T-cell (primary cell): ENCODE measurements around the gene OSTF1. TPM values are rescaled to one million over a fixed set of nuclear protein-coding genes. Genes with fewer than 3 reads are reported as not detected.

Experiments used
- ATAC-seq, 4 experiments: fragments of 200-7000 bp in 3 of 4; fragments of 150-1000 bp in 1 of 4; cut with Tn5 transposase; replicated peaks in 1 of 4; 1 replicate in 3 of 4; 2 replicates in 1 of 4; pipeline ENCODE4 v1.10.0; 2021; ENCODE audit warnings: moderate library complexity in 3 of 4, mild to moderate bottlenecking in 2 of 4, moderate number of reproducible peaks in 1 of 4
- CTCF ChIA-PET, 2 donors: fragments of 300-600 bp; sonication (Branson Sonifier 250); formaldehyde crosslinking; loops; one replicate each; lab custom pipeline; 2022; ENCODE audit warnings: antibody characterized with exemption in 2 of 2; lab: Charles Lee
- POLR2A ChIA-PET, 2 donors: fragments of 300-600 bp; sonication (Branson Sonifier 250); formaldehyde crosslinking; loops; one replicate each; lab custom pipeline; 2022; ENCODE audit warnings: antibody characterized with exemption in 2 of 2; lab: Charles Lee
- DNase-seq, 35 experiments: peaks; one replicate each; pipeline versions ENCODE4 v3.0.0 to v3.0.0-alpha.2; 2013 to 2023
- H3K27ac ChIP-seq: one replicate; pipeline ENCODE4 v1.5.1; 2013; ENCODE audit warnings: low read length
- H3K27me3 ChIP-seq, 2 experiments: replicated peaks in 1 of 2; 1 replicate in 1 of 2; 2 replicates in 1 of 2; pipeline versions ENCODE4 v1.6.1 to v1.7.0; 2013; ENCODE audit warnings: low read length in 1 of 2, mixed read lengths in 1 of 2; ENCODE audit not compliant: control insufficient read depth in 2 of 2, insufficient read depth in 2 of 2; ENCODE audit errors: extremely low read depth in 1 of 2
- H3K36me3 ChIP-seq, 2 donors: 1 replicate in 1 of 2; 2 replicates in 1 of 2; pipeline versions ENCODE4 v1.6.1 to v1.7.0; 2013; ENCODE audit warnings: low read length in 1 of 2; ENCODE audit not compliant: control insufficient read depth in 2 of 2, insufficient read depth in 1 of 2; ENCODE audit errors: extremely low read depth in 1 of 2
- H3K4me1 ChIP-seq, 2 experiments: 1 replicate in 1 of 2; 2 replicates in 1 of 2; pipeline versions ENCODE4 v1.6.1 to v1.7.0; 2013; ENCODE audit warnings: low read length in 2 of 2, mixed read lengths in 1 of 2; ENCODE audit not compliant: insufficient read depth in 2 of 2, control insufficient read depth in 1 of 2; ENCODE audit errors: extremely low read depth in 1 of 2
- H3K4me3 ChIP-seq, 2 donors: 1 replicate in 1 of 2; 2 replicates in 1 of 2; pipeline versions ENCODE4 v1.5.1 to v1.7.0; 2013; ENCODE audit warnings: mild to moderate bottlenecking in 2 of 2, low read length in 1 of 2, moderate library complexity in 1 of 2; ENCODE audit not compliant: control insufficient read depth in 1 of 2; ENCODE audit errors: extremely low read depth in 1 of 2
- H3K9me3 ChIP-seq: 2 replicates; pipeline ENCODE4 v1.7.0; 2013
- H3K27ac Mint-ChIP-seq, 2 donors: one replicate each; pipeline ENCODE4 v1.8.0; 2020 to 2021; ENCODE audit warnings: mild to moderate bottlenecking in 2 of 2, mixed read lengths in 2 of 2
- H3K27me3 Mint-ChIP-seq, 2 donors: one replicate each; pipeline ENCODE4 v1.8.0; 2021 to 2022; ENCODE audit warnings: mixed read lengths in 2 of 2
- H3K36me3 Mint-ChIP-seq: one replicate; pipeline ENCODE4 v1.8.0; 2021; ENCODE audit warnings: mixed read lengths
- H3K4me1 Mint-ChIP-seq, 3 donors: one replicate each; pipeline ENCODE4 v1.8.0; 2020 to 2022; ENCODE audit warnings: mixed read lengths in 3 of 3, mild to moderate bottlenecking in 1 of 3
- H3K4me3 Mint-ChIP-seq, 3 donors: one replicate each; pipeline ENCODE4 v1.8.0; 2020 to 2022; ENCODE audit warnings: mild to moderate bottlenecking in 3 of 3, mixed read lengths in 3 of 3, moderate library complexity in 3 of 3
- H3K9me3 Mint-ChIP-seq, 3 donors: one replicate each; pipeline ENCODE4 v1.8.0; 2020 to 2022; ENCODE audit warnings: mixed read lengths in 3 of 3
- WGBS: methylation state at CpG from one replicate; pipeline ENCODE4 v1.1.5; 2013; ENCODE audit warnings: missing lambda C conversion rate; ENCODE audit not compliant: insufficient coverage; 5-methylcytosine and 5-hydroxymethylcytosine counted together
- total RNA-seq, 35 experiments: library from RNA in 6 of 35; stranded (reverse) in 6 of 35; fragments of 120-200 nt in 1 of 35; gene quantifications; one replicate each; pipeline versions ENCODE4 v1.2.1 to v1.2.4 and lab custom pipeline; 2013 to 2026

The OSTF1 gene
- total RNA-seq, 5 donors from 2014 or later (not counting 1 experiment from before 2014, with no cell fraction given), result 46.6 to 73.9 (median 58.3) TPM

DNA sequence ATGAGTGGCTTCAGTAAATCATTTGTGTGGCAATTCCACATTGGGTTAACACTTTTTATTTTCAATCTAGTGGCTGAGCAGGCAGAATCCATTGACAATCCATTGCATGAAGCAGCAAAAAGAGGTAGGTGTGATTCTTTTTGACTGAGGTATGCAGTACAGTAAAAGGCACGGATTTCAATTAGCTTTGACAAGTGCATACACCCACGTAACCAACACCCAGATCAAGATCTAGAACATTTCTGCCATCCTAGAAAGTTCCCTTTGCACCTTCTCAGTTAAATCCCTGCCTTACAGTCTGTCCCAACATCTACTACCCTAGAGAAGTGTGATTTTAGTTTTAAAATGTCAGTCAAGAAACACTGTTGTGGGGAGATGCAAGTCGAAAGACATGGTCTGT, 43.4 kb downstream of the OSTF1 start:
- Histone ChIP-seq H3K4me1 (peaks cover 0 to 3% of the 10 kb centered on the region in 2 experiments), H3K4me3 (no peak overlapping the region), H3K9me3 (no peaks in the 10 kb centered on the region), H3K27ac (no peak overlapping the region), H3K27me3 (no peaks in the 10 kb centered on the region), H3K36me3 (peaks cover 5 to 61% of the 10 kb centered on the region in 2 donors)
- no peaks in the 10 kb centered on the region for H3K27me3 Mint-ChIP-seq
- ChIA-PET CTCF (interaction anchor here in 1 of 2 donors (1.8 kb wide), 1 partner anchor 27 kb away, joined by 4 read pairs; no protein-coding TSS in a partner anchor), POLR2A (no interaction called here)
- peaks cover 73% of the 10 kb centered on the region for H3K36me3 Mint-ChIP-seq
- H3K9me3 Mint-ChIP-seq, result no peaks in the 10 kb centered on the region
- peak overlapping the region; percentile 64 to 65 for H3K27ac Mint-ChIP-seq
- ATAC-seq (no peak), DNase-seq (no peak)
- WGBS, result 100% methylated on average over 1 of the region's 3 CpGs
- H3K4me1 Mint-ChIP-seq, result peaks cover 35 to 54% (median 44%) of the 10 kb centered on the region in 3 donors
- no peak overlapping the region for H3K4me3 Mint-ChIP-seq

DNA sequence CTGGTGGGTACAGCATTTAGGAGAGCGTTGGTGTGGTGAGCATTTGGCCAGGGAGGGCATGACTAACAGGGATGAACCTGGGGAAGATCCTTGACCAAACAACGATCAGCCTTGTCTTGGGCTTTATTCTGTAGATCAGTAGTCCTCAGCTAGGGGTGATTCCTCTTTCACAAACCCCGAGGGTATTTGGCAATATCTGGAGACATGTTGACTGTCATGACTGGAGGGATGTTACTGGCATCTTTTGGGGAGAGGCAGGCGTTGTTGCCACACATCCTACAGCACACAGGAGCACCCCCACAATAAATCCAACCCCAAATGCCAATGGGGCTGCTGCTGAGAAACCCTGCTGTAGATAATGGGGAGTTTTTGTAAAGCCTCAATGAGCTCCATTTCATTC, 43.9 kb downstream of the OSTF1 start:
- H3K4me3 ChIP-seq, result no peak overlapping the region
- ChIA-PET POLR2A (interaction anchor here in 1 of 2 donors (0.7 kb wide), 1 partner anchor 59 kb away, joined by 3 read pairs; no protein-coding TSS in a partner anchor), CTCF (interaction anchor here in 1 of 2 donors (0.8 to 1.8 kb wide), 2 partner anchors 18 to 28 kb away, joined by 3 to 4 read pairs; no protein-coding TSS in a partner anchor)
- Mint-ChIP-seq H3K4me3 (no peak overlapping the region), H3K4me1 (peaks cover 34 to 55% (median 42%) of the 10 kb centered on the region in 3 donors), H3K27me3 (no peaks in the 10 kb centered on the region), H3K36me3 (peaks cover 79% of the 10 kb centered on the region), H3K9me3 (no peaks in the 10 kb centered on the region), H3K27ac (peak overlapping the region; percentile 64 to 65)
- H3K27me3 ChIP-seq, result no peaks in the 10 kb centered on the region
- H3K27ac ChIP-seq, result no peak overlapping the region
- DNase-seq, result no peak
- peaks cover 0 to 5% of the 10 kb centered on the region in 2 experiments for H3K4me1 ChIP-seq
- WGBS, result 86% methylated on average over 1 of the region's 4 CpGs
- H3K36me3 ChIP-seq, result peaks cover 5 to 66% of the 10 kb centered on the region in 2 donors
- H3K9me3 ChIP-seq, result no peaks in the 10 kb centered on the region
- ATAC-seq, result no peak

DNA sequence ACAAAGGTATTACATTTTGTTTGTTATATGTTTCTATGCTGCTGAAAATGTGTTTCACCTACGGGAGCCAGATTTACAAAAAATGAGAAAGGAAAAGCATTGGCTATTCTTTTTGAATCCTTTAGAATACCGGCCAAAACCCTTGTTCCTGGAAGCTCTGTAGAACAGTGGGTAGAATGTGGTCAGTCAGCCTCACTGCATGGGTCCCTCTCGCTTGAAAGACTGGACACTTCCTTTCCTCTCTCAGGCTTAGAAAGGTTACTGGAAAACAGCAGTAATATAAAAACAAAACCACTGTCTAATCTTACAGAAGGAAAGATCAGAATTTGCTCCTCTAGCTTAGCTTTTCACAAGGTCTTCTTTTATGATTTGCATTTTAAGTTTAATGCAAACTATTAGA, 45.1 kb downstream of the OSTF1 start:
- POLR2A ChIA-PET, result interaction anchor here in 1 of 2 donors (0.9 kb wide), 1 partner anchor 13 kb away, joined by 3 read pairs; no protein-coding TSS in a partner anchor
- CTCF ChIA-PET, result interaction anchor here in 1 of 2 donors (0.7 to 1.4 kb wide), 2 partner anchors 38 to 41 kb away, joined by 3 to 5 read pairs; no protein-coding TSS in a partner anchor

DNA sequence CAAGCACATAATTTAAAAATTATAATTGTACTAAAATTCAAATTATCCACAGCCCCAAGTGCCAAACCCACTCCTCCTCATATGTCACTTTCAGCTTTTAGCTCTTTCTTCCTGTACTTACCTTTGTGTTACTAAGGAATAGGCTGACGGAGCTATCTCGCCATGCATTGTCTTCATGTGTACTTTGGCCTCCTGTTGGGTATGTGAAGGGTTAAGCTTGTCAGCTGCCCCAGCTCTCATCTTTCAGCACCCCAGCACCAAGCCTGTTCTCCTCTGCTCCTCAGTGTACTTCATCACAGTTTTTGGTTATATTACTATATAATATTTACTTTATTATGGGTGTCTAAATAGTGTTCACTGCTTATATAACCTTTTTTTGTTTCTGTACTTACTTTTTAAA, 46.2 kb downstream of the OSTF1 start:
- Histone ChIP-seq H3K27ac (no peak overlapping the region), H3K36me3 (peaks cover 5 to 66% of the 10 kb centered on the region in 2 donors)

More for the DNA sequence above, 45.1 kb downstream of the OSTF1 start:
- H3K4me3 ChIP-seq, result no peak overlapping the region
- WGBS, result no CpG with 5 or more reads among the region's 3 CpGs
- peaks cover 81% of the 10 kb centered on the region for H3K36me3 Mint-ChIP-seq
- no peak overlapping the region for H3K4me3 Mint-ChIP-seq
- no peaks in the 10 kb centered on the region for H3K27me3 ChIP-seq
- H3K4me1 Mint-ChIP-seq, result peaks cover 39 to 60% (median 44%) of the 10 kb centered on the region in 3 donors
- H3K27me3 Mint-ChIP-seq, result no peaks in the 10 kb centered on the region
- ATAC-seq, result no peak
- peak overlapping the region; percentile 19 for H3K27ac ChIP-seq
- H3K9me3 Mint-ChIP-seq, result no peaks in the 10 kb centered on the region
- H3K9me3 ChIP-seq, result no peaks in the 10 kb centered on the region
- peaks cover 6 to 7% of the 10 kb centered on the region in 2 experiments for H3K4me1 ChIP-seq
- peaks cover 5 to 73% of the 10 kb centered on the region in 2 donors for H3K36me3 ChIP-seq
- H3K27ac Mint-ChIP-seq, result peak overlapping the region; percentile 64 to 90
- DNase-seq, result no peak

DNA sequence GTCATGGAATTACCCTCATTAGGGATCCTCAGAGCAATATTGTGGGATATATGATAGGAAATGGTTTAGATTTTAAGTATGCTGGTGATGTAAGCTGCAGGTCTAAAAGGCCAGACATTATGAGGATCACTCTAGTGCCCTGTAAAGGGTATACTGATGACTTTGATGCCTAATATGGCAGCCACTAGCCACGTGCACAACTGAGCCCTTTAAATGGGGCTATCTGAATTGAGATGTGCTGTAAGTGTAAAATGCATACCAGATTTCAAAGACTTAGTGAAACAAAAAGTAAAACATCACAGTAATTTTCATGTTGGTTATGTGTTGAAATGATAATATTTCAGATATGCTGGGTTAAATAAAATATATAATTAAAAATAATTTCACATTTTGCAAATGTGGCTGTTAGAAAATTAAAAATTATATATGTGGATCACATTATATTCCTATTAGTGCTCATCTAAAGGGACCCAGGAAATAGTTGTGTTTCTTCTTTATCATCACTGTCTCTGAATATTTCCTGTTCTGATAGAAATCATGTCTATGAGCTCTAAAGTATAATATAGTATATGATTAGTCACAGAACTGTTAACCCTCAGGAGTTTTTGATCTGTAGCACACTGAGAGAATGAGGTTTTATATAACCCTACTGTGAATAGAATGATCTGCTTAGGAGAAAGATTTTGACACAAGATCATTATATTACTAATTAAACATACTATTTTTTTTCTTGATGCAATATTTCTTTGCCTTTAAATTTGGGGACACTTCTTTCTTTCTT, 50.1 kb downstream of the OSTF1 start:
- POLR2A ChIA-PET, result no interaction called here
- DNase-seq, result peak in 1 of 35 experiments; percentile 25
- Histone ChIP-seq H3K9me3 (no peaks in the 10 kb centered on the region), H3K4me3 (no peak overlapping the region), H3K27ac (peak overlapping the region; percentile 69), H3K4me1 (peaks cover 21 to 37% of the 10 kb centered on the region in 2 experiments), H3K36me3 (peaks cover under 1 to 55% of the 10 kb centered on the region in 2 donors), H3K27me3 (no peaks in the 10 kb centered on the region)
- H3K4me1 Mint-ChIP-seq, result peaks cover 52 to 71% (median 71%) of the 10 kb centered on the region in 3 donors
- WGBS, result no CpG with 5 or more reads among the region's 1 CpG
- peak; percentile 78 to 83 (median 82) for ATAC-seq
- H3K27me3 Mint-ChIP-seq, result no peaks in the 10 kb centered on the region
- peak overlapping the region in 2 of 3 donors; percentile 59 for H3K4me3 Mint-ChIP-seq
- CTCF ChIA-PET, result interaction anchor here in 1 of 2 donors (0.7 to 1.0 kb wide), 2 partner anchors 17 to 671 kb away, joined by 3 read pairs; no protein-coding TSS in a partner anchor
- peaks cover 0 to 3% (median 0%) of the 10 kb centered on the region in 3 donors for H3K9me3 Mint-ChIP-seq
- peaks cover 67% of the 10 kb centered on the region for H3K36me3 Mint-ChIP-seq
- peak overlapping the region; percentile 91 to 92 for H3K27ac Mint-ChIP-seq

More for the DNA sequence above, 46.2 kb downstream of the OSTF1 start:
- Mint-ChIP-seq H3K4me3 (no peak overlapping the region), H3K27me3 (no peaks in the 10 kb centered on the region), H3K9me3 (no peaks in the 10 kb centered on the region), H3K4me1 (peaks cover 40 to 59% (median 55%) of the 10 kb centered on the region in 3 donors), H3K27ac (peak overlapping the region; percentile 69 to 81), H3K36me3 (peaks cover 70% of the 10 kb centered on the region)
- no peak for DNase-seq
- no peak for ATAC-seq
- Histone ChIP-seq H3K4me3 (no peak overlapping the region), H3K27me3 (no peaks in the 10 kb centered on the region), H3K9me3 (no peaks in the 10 kb centered on the region), H3K4me1 (peaks cover 14% of the 10 kb centered on the region in 2 experiments)
- ChIA-PET POLR2A (no interaction called here), CTCF (interaction anchor here (0.5 to 1.4 kb wide), 3 partner anchors 42 to 115 kb away, joined by 3 to 4 read pairs (median 3); no protein-coding TSS in a partner anchor)
- no CpG with 5 or more reads among the region's 2 CpGs for WGBS

DNA sequence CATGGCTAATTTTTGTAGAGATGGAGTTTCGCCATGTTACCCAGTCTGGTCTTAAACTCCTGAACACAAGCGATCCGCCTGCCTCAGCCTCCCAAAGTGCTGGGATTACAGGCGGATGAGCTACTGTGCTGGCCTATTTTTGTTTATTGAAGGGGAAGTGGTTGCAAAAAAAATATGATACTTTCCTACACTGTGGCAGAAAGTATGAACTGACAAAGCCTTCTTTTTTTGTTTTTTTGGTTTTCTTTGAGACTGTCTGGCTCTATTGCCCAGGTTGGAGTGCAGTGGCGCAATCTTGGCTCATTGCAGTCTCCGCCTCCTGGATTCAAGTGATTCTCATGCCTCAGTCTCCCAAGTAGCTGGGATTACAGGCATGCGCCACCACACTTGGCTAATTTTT, 50.9 kb downstream of the OSTF1 start:
- H3K4me3 ChIP-seq, result no peak overlapping the region
- no peaks in the 10 kb centered on the region for H3K27me3 ChIP-seq
- Mint-ChIP-seq H3K4me3 (peak overlapping the region in 2 of 3 donors; percentile 59), H3K9me3 (peaks cover 0 to 3% (median 2%) of the 10 kb centered on the region in 3 donors), H3K27ac (peak overlapping the region; percentile 91 to 92), H3K27me3 (no peaks in the 10 kb centered on the region), H3K36me3 (peaks cover 70% of the 10 kb centered on the region), H3K4me1 (peaks cover 56 to 75% (median 75%) of the 10 kb centered on the region in 3 donors)
- peaks cover 0 to 57% of the 10 kb centered on the region in 2 donors for H3K36me3 ChIP-seq
- DNase-seq (no peak), ATAC-seq (peak in 2 of 4 experiments; percentile 20 to 34)
- 93% methylated on average over 3 of the region's 7 CpGs for WGBS
- ChIA-PET CTCF (interaction anchor here in 1 of 2 donors (1.0 kb wide), 1 partner anchor 17 kb away, joined by 3 read pairs; no protein-coding TSS in a partner anchor), POLR2A (no interaction called here)
- H3K4me1 ChIP-seq, result peaks cover 21 to 43% of the 10 kb centered on the region in 2 experiments
- peak overlapping the region; percentile 69 for H3K27ac ChIP-seq
- H3K9me3 ChIP-seq, result no peaks in the 10 kb centered on the region
